Gastroesophageal sphincter (tissue), 4 donors: ENCODE measurements around the gene ASIC4. TPM values are rescaled to one million over a fixed set of nuclear protein-coding genes. Genes with fewer than 3 reads are reported as not detected.

Experiments
- ATAC-seq: fragments of 150-250 bp; one replicate; pipeline ENCODE4 v1.9.1; 2016; ENCODE audit warnings: mild to moderate bottlenecking, moderate library complexity
- H3K27ac ChIP-seq, 4 donors: fragments of 200-600 bp; sonication (generic) in 3 of 4; 1 replicate in 3 of 4; 2 replicates in 1 of 4; pipeline ENCODE4 v1.5.1; 2016 to 2019
- H3K27me3 ChIP-seq: fragments of 200-600 bp; sonication (generic); one replicate; pipeline ENCODE4 v1.5.1; 2019
- H3K36me3 ChIP-seq, 2 donors: fragments of 200-600 bp; sonication (generic); one replicate each; pipeline ENCODE4 v1.5.1; 2019; ENCODE audit warnings: control low read depth in 1 of 2
- H3K4me1 ChIP-seq, 3 donors: fragments of 200-600 bp; sonication (generic); 1 replicate in 2 of 3; 2 replicates in 1 of 3; pipeline ENCODE4 v1.5.1; 2016 to 2019; ENCODE audit warnings: control low read depth in 2 of 3
- H3K4me3 ChIP-seq, 2 donors: fragments of 200-600 bp; sonication (generic); one replicate each; pipeline ENCODE4 v1.5.1; 2019; ENCODE audit warnings: mild to moderate bottlenecking in 1 of 2, moderate library complexity in 1 of 2
- H3K9me3 ChIP-seq, 3 donors: fragments of 200-600 bp; sonication (generic); one replicate each; pipeline ENCODE4 v1.5.1; 2017 to 2019; ENCODE audit warnings: control low read depth in 2 of 3
- CTCF ChIP-seq, 4 experiments: fragments of 200-600 bp in 2 of 4; fragments of 450-650 bp in 2 of 4; sonication (generic) in 1 of 4; IDR thresholded peaks; one replicate each; pipeline ENCODE4 v1.5.1; 2017 to 2019; ENCODE audit warnings: antibody characterized with exemption in 4 of 4, mild to moderate bottlenecking in 2 of 4, moderate library complexity in 2 of 4
- EP300 ChIP-seq: sonication (generic); formaldehyde crosslinking; IDR thresholded peaks from one replicate; pipeline ENCODE4 v1.6.1; 2017; ENCODE audit warnings: antibody characterized with exemption, mild to moderate bottlenecking
- POLR2A ChIP-seq, 2 donors: fragments of 450-650 bp; IDR thresholded peaks; one replicate each; pipeline ENCODE4 v1.6.1; 2017; ENCODE audit warnings: antibody characterized with exemption in 2 of 2, mild to moderate bottlenecking in 2 of 2, moderate library complexity in 1 of 2
- POLR2AphosphoS5 ChIP-seq: sonication (generic); formaldehyde crosslinking; IDR thresholded peaks from one replicate; pipeline ENCODE4 v1.6.1; 2017; ENCODE audit warnings: antibody characterized with exemption
- WGBS, 2 donors: methylation state at CpG; one replicate each; pipeline ENCODE4 v1.1.5; 2018; ENCODE audit warnings: low coverage in 1 of 2; 5-methylcytosine and 5-hydroxymethylcytosine counted together
- total RNA-seq, 4 donors: library from RNA; depleted of rRNA; stranded (reverse); fragments of >200 nt; gene quantifications; one replicate each; pipeline ENCODE4 v1.1.0, GENCODE V29; 2016

The ASIC4 gene
- total RNA-seq, 4 donors from 2014 or later: 0.16 TPM; not detected in 3

GRCh38 chr2:219521066-219521880 lies 7.0 kb downstream of the ASIC4 start:
- Histone ChIP-seq H3K27ac (peak overlapping the region in 3 of 4 donors; percentile 78 to 90 (median 86)), H3K27me3 (peaks cover 53% of the 10 kb centered on the region), H3K4me1 (peaks cover 0 to 40% (median 27%) of the 10 kb centered on the region in 3 donors), H3K4me3 (no peak overlapping the region), H3K36me3 (no peaks in the 10 kb centered on the region), H3K9me3 (no peaks in the 10 kb centered on the region)
- TF ChIP-seq EP300 (no peak), CTCF (IDR thresholded peaks at IDR 0.05) (peak in 3 of 4 experiments; percentile 68 to 81 (median 75)), POLR2A (IDR thresholded peaks at IDR 0.05) (no peak), POLR2AphosphoS5 (no peak)
- ATAC-seq: peak; percentile 28
- 13 to 21% methylated on average over 6 of the region's 14 CpGs for WGBS, 2 donors

- WGBS, 2 donors: 5 to 7% methylated on average over 8 to 21 of the region's 70 CpGs
- H3K27ac ChIP-seq: peak overlapping the region; percentile 5 to 90 (median 82)
- peak; percentile 52 for ATAC-seq
- H3K9me3 ChIP-seq: no peaks in the 10 kb centered on the region
- H3K36me3 ChIP-seq: no peaks in the 10 kb centered on the region
- no peak for TF ChIP-seq POLR2A (IDR thresholded peaks at IDR 0.05)
- no peak for TF ChIP-seq EP300
- TF ChIP-seq CTCF (IDR thresholded peaks at IDR 0.05): peak in 1 of 4 experiments; percentile 31
- TF ChIP-seq POLR2AphosphoS5: peak; percentile 61
- peaks cover 0 to 37% (median 27%) of the 10 kb centered on the region in 3 donors for H3K4me1 ChIP-seq
- peak overlapping the region; percentile 1 to 48 for H3K4me3 ChIP-seq
- H3K27me3 ChIP-seq: peaks cover 51% of the 10 kb centered on the region
Measured at GRCh38 chr2:219522111-219523030, 8.1 kb downstream of the ASIC4 start.

GRCh38 chr2:219523031-219523671 lies 8.9 kb downstream of the ASIC4 start:
- H3K27me3 ChIP-seq: peaks cover 47% of the 10 kb centered on the region
- TF ChIP-seq CTCF (IDR thresholded peaks at IDR 0.05) (no peak), POLR2AphosphoS5 (no peak), EP300 (no peak), POLR2A (IDR thresholded peaks at IDR 0.05) (no peak)
- peak overlapping the region; percentile 5 to 90 (median 82) for H3K27ac ChIP-seq
- H3K4me1 ChIP-seq: peaks cover 0 to 31% (median 27%) of the 10 kb centered on the region in 3 donors
- ATAC-seq: no peak
- H3K4me3 ChIP-seq: peak overlapping the region; percentile 1 to 48
- 27 to 32% methylated on average over 3 to 10 of the region's 24 CpGs for WGBS, 2 donors
- H3K36me3 ChIP-seq: no peaks in the 10 kb centered on the region
- H3K9me3 ChIP-seq: no peaks in the 10 kb centered on the region

GRCh38 chr2:219524817-219525216 lies 10.5 kb downstream of the ASIC4 start:
- no peak for ATAC-seq
- no peaks in the 10 kb centered on the region for H3K9me3 ChIP-seq
- 80 to 100% methylated on average over 1 of the region's 2 CpGs for WGBS, 2 donors
- no peaks in the 10 kb centered on the region for H3K36me3 ChIP-seq
- TF ChIP-seq CTCF (IDR thresholded peaks at IDR 0.05): no peak
- TF ChIP-seq EP300: no peak
- no peak for TF ChIP-seq POLR2A (IDR thresholded peaks at IDR 0.05)
- TF ChIP-seq POLR2AphosphoS5: no peak
- no peak overlapping the region for H3K27ac ChIP-seq
- H3K27me3 ChIP-seq: peaks cover 61% of the 10 kb centered on the region
- H3K4me3 ChIP-seq: no peak overlapping the region
- H3K4me1 ChIP-seq: peaks cover 0 to 34% (median 29%) of the 10 kb centered on the region in 3 donors
